ENCODE results near the gene PRDM16.

- TF ChIP-seq, protein P1, sequence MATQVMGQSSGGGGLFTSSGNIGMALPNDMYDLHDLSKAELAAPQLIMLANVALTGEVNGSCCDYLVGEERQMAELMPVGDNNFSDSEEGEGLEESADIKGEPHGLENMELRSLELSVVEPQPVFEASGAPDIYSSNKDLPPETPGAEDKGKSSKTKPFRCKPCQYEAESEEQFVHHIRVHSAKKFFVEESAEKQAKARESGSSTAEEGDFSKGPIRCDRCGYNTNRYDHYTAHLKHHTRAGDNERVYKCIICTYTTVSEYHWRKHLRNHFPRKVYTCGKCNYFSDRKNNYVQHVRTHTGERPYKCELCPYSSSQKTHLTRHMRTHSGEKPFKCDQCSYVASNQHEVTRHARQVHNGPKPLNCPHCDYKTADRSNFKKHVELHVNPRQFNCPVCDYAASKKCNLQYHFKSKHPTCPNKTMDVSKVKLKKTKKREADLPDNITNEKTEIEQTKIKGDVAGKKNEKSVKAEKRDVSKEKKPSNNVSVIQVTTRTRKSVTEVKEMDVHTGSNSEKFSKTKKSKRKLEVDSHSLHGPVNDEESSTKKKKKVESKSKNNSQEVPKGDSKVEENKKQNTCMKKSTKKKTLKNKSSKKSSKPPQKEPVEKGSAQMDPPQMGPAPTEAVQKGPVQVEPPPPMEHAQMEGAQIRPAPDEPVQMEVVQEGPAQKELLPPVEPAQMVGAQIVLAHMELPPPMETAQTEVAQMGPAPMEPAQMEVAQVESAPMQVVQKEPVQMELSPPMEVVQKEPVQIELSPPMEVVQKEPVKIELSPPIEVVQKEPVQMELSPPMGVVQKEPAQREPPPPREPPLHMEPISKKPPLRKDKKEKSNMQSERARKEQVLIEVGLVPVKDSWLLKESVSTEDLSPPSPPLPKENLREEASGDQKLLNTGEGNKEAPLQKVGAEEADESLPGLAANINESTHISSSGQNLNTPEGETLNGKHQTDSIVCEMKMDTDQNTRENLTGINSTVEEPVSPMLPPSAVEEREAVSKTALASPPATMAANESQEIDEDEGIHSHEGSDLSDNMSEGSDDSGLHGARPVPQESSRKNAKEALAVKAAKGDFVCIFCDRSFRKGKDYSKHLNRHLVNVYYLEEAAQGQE (IDR thresholded peaks at IDR 0.05; ENCODE audit: low read depth, low read length): no peak
- TF ChIP-seq CTCF (IDR thresholded peaks at IDR 0.05) (no peak), PBX3 (IDR thresholded peaks at IDR 0.05) (no peak), ZBTB33 (IDR thresholded peaks at IDR 0.05; ENCODE audit: borderline replicate concordance, low read depth) (no peak), TEAD4 (IDR thresholded peaks at IDR 0.05; ENCODE audit: borderline replicate concordance, insufficient read depth) (no peak), EZH2phosphoT487 (IDR thresholded peaks at IDR 0.05; ENCODE audit: borderline replicate concordance, low read depth) (no peak)
- TF ChIP-seq, protein P2, sequence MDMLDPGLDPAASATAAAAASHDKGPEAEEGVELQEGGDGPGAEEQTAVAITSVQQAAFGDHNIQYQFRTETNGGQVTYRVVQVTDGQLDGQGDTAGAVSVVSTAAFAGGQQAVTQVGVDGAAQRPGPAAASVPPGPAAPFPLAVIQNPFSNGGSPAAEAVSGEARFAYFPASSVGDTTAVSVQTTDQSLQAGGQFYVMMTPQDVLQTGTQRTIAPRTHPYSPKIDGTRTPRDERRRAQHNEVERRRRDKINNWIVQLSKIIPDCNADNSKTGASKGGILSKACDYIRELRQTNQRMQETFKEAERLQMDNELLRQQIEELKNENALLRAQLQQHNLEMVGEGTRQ (IDR thresholded peaks at IDR 0.05; ENCODE audit: borderline replicate concordance, low read depth, low read length): no peak
Measured at GRCh38 chr1:3412376-3412775, 343.4 kb downstream of the PRDM16 start.

All from SK-N-SH (cell line).